ENCODE data around the gene TMEM218. TPM values are rescaled to one million over a fixed set of nuclear protein-coding genes. Genes with fewer than 3 reads are reported as not detected.

Gene TMEM218
- total and polyA plus RNA-seq, 2 donors (not counting 3 experiments of a cell fraction or from before 2014, with no cell fraction given): 23.8 to 45.1 TPM

- no peaks in the 10 kb centered on the region for H3K4me1 ChIP-seq (ENCODE audit: control insufficient read depth, extremely low read depth, insufficient read depth, low read length)
- DNase-seq (ENCODE audit: low read depth, low spot score) (no peak), FAIRE-seq (no peak)
- BruUV-seq (replicated peaks): no TSS peak
- no peak overlapping the region for H3K9ac ChIP-seq (replicated peaks; ENCODE audit: extremely low read depth, insufficient read depth, low read length)
- no peaks in the 10 kb centered on the region for H4K20me1 ChIP-seq (replicated peaks; ENCODE audit: control insufficient read depth, extremely low read depth, insufficient read depth, low read length)
- no peaks in the 10 kb centered on the region for H3K9me1 ChIP-seq (replicated peaks; ENCODE audit: control insufficient read depth, extremely low read depth, insufficient read depth, low read length)
- CTCF ChIA-PET: no interaction called here
- intact Hi-C loops (cut with micrococcal nuclease): no loop called here
- TF ChIP-seq FOS (IDR thresholded peaks at IDR 0.05; ENCODE audit: borderline replicate concordance, insufficient read depth, low read length) (no peak), POLR2AphosphoS5 (IDR thresholded peaks at IDR 0.05; ENCODE audit: insufficient read depth, low read depth, low read length) (no peak)
- no peak overlapping the region for H3K4me3 ChIP-seq (replicated peaks in 1 of 3; ENCODE audit: insufficient read depth in 1 of 3, low read depth in 1 of 3, low read length in 3 of 3)
- no peak overlapping the region for H3K4me2 ChIP-seq (ENCODE audit: insufficient read depth, low read length)
- no peaks in the 10 kb centered on the region for H3K36me3 ChIP-seq (ENCODE audit: control insufficient read depth in 2 of 2, extremely low read depth in 1 of 2, insufficient read depth in 2 of 2, low read length in 2 of 2)
- H3K79me2 ChIP-seq (ENCODE audit: control insufficient read depth, insufficient read depth, low read length): no peaks in the 10 kb centered on the region
- no peaks in the 10 kb centered on the region for H3K9me3 ChIP-seq (replicated peaks; ENCODE audit: control insufficient read depth, insufficient read depth, low read length)
- POLR2A ChIA-PET: no interaction called here
- H3K27me3 ChIP-seq (ENCODE audit: control insufficient read depth in 2 of 2, insufficient read depth in 2 of 2, low read length in 2 of 2): peaks cover 0 to 9% of the 10 kb centered on the region in 2 experiments
- H3K27ac ChIP-seq (ENCODE audit: insufficient read depth, low read depth, low read length): no peak overlapping the region
- dilution Hi-C loops (cut with MboI; ENCODE audit: extremely low pct_ligation_motif_present, low sequenced_read_pairs): no loop called here
- no peak overlapping the region for H2AFZ ChIP-seq (ENCODE audit: low read depth, low read length)
Measured at GRCh38 chr11:125155767-125156166, 44.3 kb upstream of the TMEM218 start.

- no peaks in the 10 kb centered on the region for H3K79me2 ChIP-seq (ENCODE audit: control insufficient read depth, insufficient read depth, low read length)
- H3K9me1 ChIP-seq (replicated peaks; ENCODE audit: control insufficient read depth, extremely low read depth, insufficient read depth, low read length): no peaks in the 10 kb centered on the region
- H3K9me3 ChIP-seq (replicated peaks; ENCODE audit: control insufficient read depth, insufficient read depth, low read length): no peaks in the 10 kb centered on the region
- no peaks in the 10 kb centered on the region for H3K4me1 ChIP-seq (ENCODE audit: control insufficient read depth, extremely low read depth, insufficient read depth, low read length)
- CTCF ChIA-PET: no interaction called here
- no peak overlapping the region for H2AFZ ChIP-seq (ENCODE audit: low read depth, low read length)
- DNase-seq (ENCODE audit: low read depth, low spot score) (no peak), FAIRE-seq (no peak)
- no peak overlapping the region for H3K27ac ChIP-seq (ENCODE audit: insufficient read depth, low read depth, low read length)
- no TSS peak for BruUV-seq (replicated peaks)
- dilution Hi-C loops (cut with MboI; ENCODE audit: extremely low pct_ligation_motif_present, low sequenced_read_pairs) (no loop called here), intact Hi-C loops (cut with micrococcal nuclease) (no loop called here)
- H4K20me1 ChIP-seq (replicated peaks; ENCODE audit: control insufficient read depth, extremely low read depth, insufficient read depth, low read length): no peaks in the 10 kb centered on the region
- H3K9ac ChIP-seq (replicated peaks; ENCODE audit: extremely low read depth, insufficient read depth, low read length): no peak overlapping the region
- TF ChIP-seq FOS (IDR thresholded peaks at IDR 0.05; ENCODE audit: borderline replicate concordance, insufficient read depth, low read length) (no peak), MYC (IDR thresholded peaks at IDR 0.05; ENCODE audit: low read depth, low read length) (no peak), EZH2 (IDR thresholded peaks at IDR 0.05; ENCODE audit: borderline replicate concordance, low read depth, low read length, severe bottlenecking) (no peak), POLR2AphosphoS5 (IDR thresholded peaks at IDR 0.05; ENCODE audit: insufficient read depth, low read depth, low read length) (no peak), GATA2 (IDR thresholded peaks at IDR 0.05; ENCODE audit: insufficient read depth, insufficient read length, low read depth, low read length) (no peak), POLR2A (IDR thresholded peaks at IDR 0.05; ENCODE audit: low read depth, low read length) (no peak), JUN (IDR thresholded peaks at IDR 0.05; ENCODE audit: borderline replicate concordance, insufficient read depth, insufficient read length, low read depth) (no peak), MAX (IDR thresholded peaks at IDR 0.05; ENCODE audit: insufficient read depth, insufficient read length) (no peak)
- TF ChIP-seq, protein P1, sequence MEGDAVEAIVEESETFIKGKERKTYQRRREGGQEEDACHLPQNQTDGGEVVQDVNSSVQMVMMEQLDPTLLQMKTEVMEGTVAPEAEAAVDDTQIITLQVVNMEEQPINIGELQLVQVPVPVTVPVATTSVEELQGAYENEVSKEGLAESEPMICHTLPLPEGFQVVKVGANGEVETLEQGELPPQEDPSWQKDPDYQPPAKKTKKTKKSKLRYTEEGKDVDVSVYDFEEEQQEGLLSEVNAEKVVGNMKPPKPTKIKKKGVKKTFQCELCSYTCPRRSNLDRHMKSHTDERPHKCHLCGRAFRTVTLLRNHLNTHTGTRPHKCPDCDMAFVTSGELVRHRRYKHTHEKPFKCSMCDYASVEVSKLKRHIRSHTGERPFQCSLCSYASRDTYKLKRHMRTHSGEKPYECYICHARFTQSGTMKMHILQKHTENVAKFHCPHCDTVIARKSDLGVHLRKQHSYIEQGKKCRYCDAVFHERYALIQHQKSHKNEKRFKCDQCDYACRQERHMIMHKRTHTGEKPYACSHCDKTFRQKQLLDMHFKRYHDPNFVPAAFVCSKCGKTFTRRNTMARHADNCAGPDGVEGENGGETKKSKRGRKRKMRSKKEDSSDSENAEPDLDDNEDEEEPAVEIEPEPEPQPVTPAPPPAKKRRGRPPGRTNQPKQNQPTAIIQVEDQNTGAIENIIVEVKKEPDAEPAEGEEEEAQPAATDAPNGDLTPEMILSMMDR (IDR thresholded peaks at IDR 0.05; ENCODE audit: extremely low read depth in 1 of 2, insufficient read depth in 1 of 2, low read depth in 1 of 2, low read length in 2 of 2): no peak
- peaks cover 0 to 9% of the 10 kb centered on the region in 2 experiments for H3K27me3 ChIP-seq (ENCODE audit: control insufficient read depth in 2 of 2, insufficient read depth in 2 of 2, low read length in 2 of 2)
- POLR2A ChIA-PET: no interaction called here
- no peak overlapping the region for H3K4me3 ChIP-seq (replicated peaks in 1 of 3; ENCODE audit: insufficient read depth in 1 of 3, low read depth in 1 of 3, low read length in 3 of 3)
- H3K36me3 ChIP-seq (ENCODE audit: control insufficient read depth in 2 of 2, extremely low read depth in 1 of 2, insufficient read depth in 2 of 2, low read length in 2 of 2): no peaks in the 10 kb centered on the region
- H3K4me2 ChIP-seq (ENCODE audit: insufficient read depth, low read length): no peak overlapping the region
Measured at GRCh38 chr11:125155100-125155444, 43.6 kb upstream of the TMEM218 start.
